K562 (cell line): ENCODE data around the gene CZIB. TPM values are rescaled to one million over a fixed set of nuclear protein-coding genes. Genes with fewer than 3 reads are reported as not detected.
A peak's percentile ranks its signal among the peaks of the same experiment; 100 is the strongest.

ENCODE experiments used
- BHLHE40 ChIP-seq: IDR thresholded peaks from 2 replicates; pipeline ENCODE4 v1.6.1; 2011; ENCODE audit warnings: low read length, improper control_type of control experiment
- CBX8 ChIP-seq: fragments of 200-600 bp; sonication (generic); IDR thresholded peaks from 2 replicates; pipeline ENCODE4 v1.6.1; 2012; ENCODE audit warnings: borderline replicate concordance, mixed run types, low read depth, mild to moderate bottlenecking, moderate library complexity, mixed read lengths, low read length, control low read depth, inconsistent platforms; ENCODE audit not compliant: poor library complexity, severe bottlenecking; ENCODE audit errors: extremely low read depth
- CSDE1 ChIP-seq, 2 experiments: fragments of 450-650 bp; IDR thresholded peaks; 2 replicates each; pipeline ENCODE4 v1.6.1; 2016; ENCODE audit warnings: mild to moderate bottlenecking in 1 of 2
- CTBP1 ChIP-seq: fragments of 450-650 bp; IDR thresholded peaks from 2 replicates; pipeline ENCODE4 v1.6.1; 2016; ENCODE audit warnings: borderline replicate concordance
- DPF2 ChIP-seq: fragments of 450-650 bp; IDR thresholded peaks from 2 replicates; pipeline ENCODE4 v1.6.1; 2016
- E2F8 ChIP-seq: fragments of 450-650 bp; IDR thresholded peaks from 2 replicates; pipeline ENCODE4 v1.7.1; 2018; ENCODE audit warnings: mild to moderate bottlenecking, low read depth; ENCODE audit not compliant: partially characterized antibody
- KLF1 ChIP-seq: fragments of 450-650 bp; IDR thresholded peaks from 2 replicates; pipeline ENCODE4 v1.6.1; 2016; ENCODE audit warnings: missing genetic modification characterization, missing compliant biosample characterization
- MLX ChIP-seq, 2 experiments: fragments of 450-650 bp in 1 of 2; sonication (generic) in 1 of 2; formaldehyde crosslinking; conservative IDR thresholded peaks; 2 replicates each; pipeline versions ENCODE4 v1.4.0 to v1.8.1; 2020 to 2022; ENCODE audit warnings: mild to moderate bottlenecking in 1 of 2, missing genetic modification reagents in 1 of 2
- MTA3 ChIP-seq: fragments of 450-650 bp; formaldehyde crosslinking; IDR thresholded peaks from 2 replicates; pipeline ENCODE4 v1.6.1; 2017; ENCODE audit warnings: mild to moderate bottlenecking, borderline replicate concordance
- NEUROD1 ChIP-seq: fragments of 150-350 bp; IDR thresholded peaks from 2 replicates; pipeline ENCODE4 v1.6.1; 2014; ENCODE audit warnings: borderline replicate concordance, low read length, low read depth; ENCODE audit not compliant: partially characterized antibody
- NR2C2 ChIP-seq, 2 experiments: fragments of 200-800 bp in 1 of 2; sonication (Bioruptor generic) in 1 of 2; sonication (generic) in 1 of 2; formaldehyde crosslinking in 1 of 2; IDR thresholded peaks; 2 replicates each; pipeline versions ENCODE4 v1.6.1 to v1.8.0; 2016 to 2022; ENCODE audit warnings: mild to moderate bottlenecking in 1 of 2, missing compliant biosample characterization in 1 of 2, missing genetic modification characterization in 1 of 2, missing genetic modification reagents in 1 of 2
- SMARCC2 ChIP-seq: fragments of 450-650 bp; IDR thresholded peaks from 2 replicates; pipeline ENCODE4 v1.6.1; 2017; ENCODE audit warnings: antibody characterized with exemption, moderate library complexity, mild to moderate bottlenecking, low read depth
- TCF7L2 ChIP-seq: fragments of 150-350 bp; IDR thresholded peaks from 2 replicates; pipeline ENCODE4 v1.6.1; 2016; ENCODE audit warnings: low read depth, mild to moderate bottlenecking, low read length, moderate library complexity
- TEAD4 ChIP-seq, 2 experiments: sonication (generic) in 1 of 2; formaldehyde crosslinking in 1 of 2; IDR thresholded peaks; 2 replicates each; pipeline versions ENCODE4 v1.6.1 to v1.8.0; 2012 to 2022; ENCODE audit warnings: borderline replicate concordance in 1 of 2, inconsistent platforms in 1 of 2, low read length in 1 of 2, mild to moderate bottlenecking in 1 of 2, missing genetic modification reagents in 1 of 2
- THRAP3 ChIP-seq: fragments of 450-650 bp; IDR thresholded peaks from 2 replicates; pipeline ENCODE4 v1.6.1; 2016; ENCODE audit warnings: mild to moderate bottlenecking, inconsistent platforms, borderline replicate concordance
- YBX1 ChIP-seq: fragments of 450-650 bp; IDR thresholded peaks from 2 replicates; pipeline ENCODE4 v1.7.1; 2016; ENCODE audit warnings: mild to moderate bottlenecking
- ZNF165 ChIP-seq: fragments of 250-450 bp; sonication (Bioruptor Pico); IDR thresholded peaks from 2 replicates; pipeline ENCODE4 v1.4.0; 2020; ENCODE audit warnings: borderline replicate concordance
- ZNF277 ChIP-seq: fragments of 250-450 bp; sonication (Bioruptor Pico); IDR thresholded peaks from 2 replicates; pipeline ENCODE4 v1.8.0; 2022; ENCODE audit warnings: inconsistent platforms, mild to moderate bottlenecking, moderate library complexity, borderline replicate concordance
- ZNF589 ChIP-seq: fragments of 200-800 bp; sonication (Bioruptor generic); IDR thresholded peaks from 2 replicates; pipeline ENCODE4 v1.6.1; 2016; ENCODE audit warnings: low read depth, missing genetic modification characterization, missing compliant biosample characterization
- ZNF655 ChIP-seq: fragments of 250-450 bp; sonication (Bioruptor Pico); IDR thresholded peaks from 2 replicates; pipeline ENCODE4 v1.5.0; 2021
- polyA plus RNA-seq, 8 experiments: library from polyadenylated mRNA; depleted of rRNA in 4 of 8; stranded (reverse) in 5 of 8; unstranded in 3 of 8; fragments of >200 nt; fragmentation: Nextera tagmentation in 2 of 8; fragmentation: Illumina TruSeq in 1 of 8; extraction: Ambion mirVana in 2 of 8; extraction: Trizol in 1 of 8; gene quantifications; 2 replicates each; pipeline versions ENCODE4 v1.2.1 to v1.2.3, GENCODE V29; 2011 to 2014; ENCODE audit warnings: inconsistent platforms in 1 of 8, missing spikeins in 1 of 8
- total RNA-seq, 7 experiments: library from RNA; depleted of rRNA in 6 of 7; stranded (reverse); fragments of >200 nt in 6 of 7; fragmentation: Illumina TruSeq in 2 of 7; extraction: Trizol in 2 of 7; gene quantifications; 2 replicates each; pipeline versions ENCODE4 v1.2.1 to v1.2.3, GENCODE V29; 2011 to 2021; ENCODE audit warnings: low replicate concordance in 1 of 7

The CZIB gene
- total and polyA plus RNA-seq, 9 of the 15 experiments (the other 6 are each of a cell fraction or from before 2014, with no cell fraction given): 52.6 to 111 (median 80.0) TPM

GRCh38 chr1:53196485-53197290 is 23.7 kb downstream of the CZIB start, which contains the start of gene CPT2 (continued):
- TF ChIP-seq E2F8 (peak; percentile 95), TCF7L2 (no peak), MLX (CRISPR knock-in tag; conservative IDR thresholded peaks at IDR 0.05) (no peak), TEAD4 (IDR thresholded peaks at IDR 0.05; ENCODE audit: low read length) (no peak), TEAD4 (CRISPR knock-in tag; IDR thresholded peaks at IDR 0.05; ENCODE audit: borderline replicate concordance) (no peak), ZNF165 (CRISPR knock-in tag) (no peak), THRAP3 (no peak), CTBP1 (peak; percentile 49; the same call in 1 of the 2 replicates), CBX8 (no peak), NR2C2 (CRISPR knock-in tag; IDR thresholded peaks at IDR 0.05) (0 out of 2 replicates have a peak, but pooled peaks have one; percentile 32), NR2C2 (tag; IDR thresholded peaks at IDR 0.05) (peak; percentile 35; the same call in 1 of the 2 replicates), NEUROD1 (no peak), KLF1 (tag) (peak; percentile 83), ZNF589 (CRISPR knock-in tag) (peak; percentile 57; the same call in 1 of the 2 replicates), SMARCC2 (no peak), ZNF655 (CRISPR knock-in tag) (no peak), DPF2 (peak; percentile 67; the same call in 1 of the 2 replicates), YBX1 (no peak), BHLHE40 (peak; percentile 69), MTA3 (peak; percentile 81; the same call in 1 of the 2 replicates), ZNF277 (CRISPR knock-in tag) (no peak), CSDE1 (IDR thresholded peaks at IDR 0.05) (no peak)
